Heart right ventricle (tissue), 16 donors: Measurements from ENCODE around the gene SULT1C4. TPM values are rescaled to one million over a fixed set of nuclear protein-coding genes. Genes with fewer than 3 reads are reported as not detected.

Experiments used
- ATAC-seq, 8 donors: fragments of 200-7000 bp; cut with Tn5 transposase; one replicate each; pipeline ENCODE4 v1.9.1; 2020; ENCODE audit warnings: mild to moderate bottlenecking in 8 of 8, moderate library complexity in 8 of 8, moderate number of reproducible peaks in 1 of 8
- DNase-seq, 2 donors: peaks; one replicate each; pipeline ENCODE4 v3.0.0-alpha.2; 2020
- H3K27ac ChIP-seq, 10 donors: fragments of 200-600 bp; sonication (generic) in 2 of 10; one replicate each; pipeline versions ENCODE4 v1.5.0 to v1.8.0; 2020 to 2022; ENCODE audit warnings: mild to moderate bottlenecking in 3 of 10
- H3K27me3 ChIP-seq, 7 donors: fragments of 200-600 bp; one replicate each; pipeline ENCODE4 v1.8.0; 2021 to 2022; ENCODE audit warnings: mild to moderate bottlenecking in 2 of 7
- H3K36me3 ChIP-seq, 9 donors: fragments of 200-600 bp; sonication (generic) in 1 of 9; one replicate each; pipeline versions ENCODE4 v1.5.0 to v1.8.0; 2020 to 2022; ENCODE audit warnings: mild to moderate bottlenecking in 2 of 9
- H3K4me1 ChIP-seq, 9 donors: fragments of 200-600 bp; sonication (generic) in 1 of 9; one replicate each; pipeline versions ENCODE4 v1.5.0 to v1.8.0; 2020 to 2022; ENCODE audit warnings: mild to moderate bottlenecking in 4 of 9
- H3K4me3 ChIP-seq, 10 donors: fragments of 200-600 bp; sonication (generic) in 2 of 10; one replicate each; pipeline versions ENCODE4 v1.5.0 to v1.8.0; 2020 to 2022; ENCODE audit warnings: mild to moderate bottlenecking in 7 of 10, moderate library complexity in 2 of 10
- H3K9me3 ChIP-seq, 11 donors: fragments of 200-600 bp in 10 of 11; sonication (generic) in 2 of 11; one replicate each; pipeline versions ENCODE4 v1.5.0 to v1.8.0; 2013 to 2022; ENCODE audit warnings: mild to moderate bottlenecking in 2 of 11, control low read depth in 1 of 11, moderate library complexity in 1 of 11
- CTCF ChIP-seq, 9 donors: fragments of 200-600 bp; sonication (generic) in 2 of 9; IDR thresholded peaks; one replicate each; pipeline versions ENCODE4 v1.5.0 to v1.8.0; 2021 to 2022; ENCODE audit warnings: antibody characterized with exemption in 9 of 9, mild to moderate bottlenecking in 5 of 9, moderate library complexity in 1 of 9
- WGBS, 2 donors: extraction: QIAGEN DNeasy Blood & Tissue Kit; methylation state at CpG; one replicate each; pipeline ENCODE4 v1.1.7; 2013; ENCODE audit warnings: inconsistent platforms in 1 of 2; 5-methylcytosine and 5-hydroxymethylcytosine counted together
- intact Hi-C, 10 donors: fragments of 100-400 bp; cut with DNase I; formaldehyde crosslinking; loops; one replicate each; pipeline versions ENCODE4 v1.11.1 to v1.14.2; 2022
- polyA plus RNA-seq, 2 donors: library from polyadenylated mRNA; stranded (reverse); fragments of 200-250 nt; gene quantifications; one replicate each; pipeline ENCODE4 v1.2.3, GENCODE V29; 2013
- total RNA-seq, 10 donors: library from RNA; stranded (reverse); fragmentation: NEBNext Ultra II Directional in 3 of 10; extraction: Animal tissue kit (Norgen Biotek cat#: 25700) in 3 of 10; gene quantifications; one replicate each; pipeline versions ENCODE4 v1.2.1 to v1.2.4, GENCODE V29; 2021 to 2023
- donor health status: Arrhythmogenic right ventricular cardiomyopathy.
- donor health status: ischemic (EF 13 %, LVEDD 7.1; RV severe dilation, severe dysfunction).
- donor health status: healthy with polysubstance abuse.
- donor health status: DM: no; HTN: yes; CAD: no.
- donor health status: DM: no; HTN: no; CAD: no.
- donor health status: ischemic (EF 25% LVEDD 6.9; RV normal size, moderate dysfunction).
- donor health status: ischemic (EF 25% LVEDD 5.7; RV mildly dilated, moderate dysfunction).
- donor health status: healthy.
- donor health status: DM: yes; HTN: yes; CAD: no.
- donor health status: Ischemic cardiomyopathy.
- donor health status: ischemic (EF 35%, LVEDD 5.7; RV mildly dilated, moderate dysfunction).
- donor health status: nonischemic (EF 11% LVEDD 7.7; RV severe dilation, severe dysfunction).
- donor health status: DM: yes; HTN: yes; CAD: no.
- donor health status: PGD.
- donor health status: ischemic (EF 29% LVEDD 5.4; RV normal size, mild dysfunction).
- donor health status: nonischemic (EF 23%, LVEDD 6.1; RV moderate dilation, normal function).

SULT1C4 gene
- total and polyA plus RNA-seq, 12 donors, result 1.6 to 5.6 (median 3.5) TPM

- peak in 5 of 9 donors; percentile 10 to 36 (median 14) for TF ChIP-seq CTCF (IDR thresholded peaks at IDR 0.05)
- intact Hi-C loops, result no loop called here
- H3K9me3 ChIP-seq, result no peaks in the 10 kb centered on the region
- no peaks in the 10 kb centered on the region for H3K36me3 ChIP-seq
- no peaks in the 10 kb centered on the region for H3K4me1 ChIP-seq
- no peak overlapping the region for H3K27ac ChIP-seq
- ATAC-seq (no peak), DNase-seq (no peak)
- H3K27me3 ChIP-seq, result no peaks in the 10 kb centered on the region
- H3K4me3 ChIP-seq, result no peak overlapping the region
- WGBS, 2 donors, result 61 to 66% methylated on average over 2 of the region's 2 CpGs
Observed at GRCh38 chr2:108417254-108417653, 39.5 kb downstream of the SULT1C4 start.

GRCh38 chr2:108418416-108418815, 40.7 kb downstream of the SULT1C4 start:
- 57 to 65% methylated on average over 4 of the region's 4 CpGs for WGBS, 2 donors
- Histone ChIP-seq H3K9me3 (no peaks in the 10 kb centered on the region), H3K4me3 (no peak overlapping the region), H3K27me3 (no peaks in the 10 kb centered on the region), H3K4me1 (no peaks in the 10 kb centered on the region), H3K27ac (no peak overlapping the region), H3K36me3 (no peaks in the 10 kb centered on the region)
- intact Hi-C loops, result no loop called here
- DNase-seq, result no peak
- TF ChIP-seq CTCF (IDR thresholded peaks at IDR 0.05), result no peak
- ATAC-seq, result no peak

GRCh38 chr2:108423067-108423466, 45.3 kb downstream of the SULT1C4 start:
- intact Hi-C loops, result no loop called here
- Histone ChIP-seq H3K27me3 (no peaks in the 10 kb centered on the region), H3K27ac (no peak overlapping the region), H3K4me3 (no peak overlapping the region), H3K36me3 (no peaks in the 10 kb centered on the region), H3K4me1 (no peaks in the 10 kb centered on the region), H3K9me3 (no peaks in the 10 kb centered on the region)
- no peak for TF ChIP-seq CTCF (IDR thresholded peaks at IDR 0.05)
- ATAC-seq (no peak), DNase-seq (no peak)
- WGBS, 2 donors, result 88 to 94% methylated on average over 1 of the region's 1 CpG

- Histone ChIP-seq H3K27ac (no peak overlapping the region), H3K36me3 (no peaks in the 10 kb centered on the region), H3K4me1 (no peaks in the 10 kb centered on the region), H3K9me3 (no peaks in the 10 kb centered on the region), H3K27me3 (no peaks in the 10 kb centered on the region), H3K4me3 (no peak overlapping the region)
- no peak for TF ChIP-seq CTCF (IDR thresholded peaks at IDR 0.05)
- WGBS, 2 donors, result 85 to 86% methylated on average over 8 of the region's 8 CpGs
- ATAC-seq, result no peak
- no peak for DNase-seq
- intact Hi-C loops, result no loop called here
Observed at GRCh38 chr2:108423502-108424251, 45.9 kb downstream of the SULT1C4 start.
